Sigmoid colon (tissue), 7 donors: Measurements from ENCODE around the gene ASCL5. TPM values are rescaled to one million over a fixed set of nuclear protein-coding genes. Genes with fewer than 3 reads are reported as not detected.

Experiments
- DNase-seq: peaks from one replicate; pipeline ENCODE4 v3.0.0-alpha.2; 2019
- H3K27ac ChIP-seq, 4 donors: fragments of 200-600 bp; sonication (generic); one replicate each; pipeline ENCODE4 v1.5.1; 2016 to 2019; ENCODE audit warnings: mild to moderate bottlenecking in 1 of 4
- H3K27me3 ChIP-seq, 3 donors: fragments of 200-600 bp; sonication (generic); one replicate each; pipeline ENCODE4 v1.5.1; 2019; ENCODE audit warnings: mild to moderate bottlenecking in 1 of 3
- H3K36me3 ChIP-seq, 4 donors: fragments of 200-600 bp; sonication (generic); one replicate each; pipeline ENCODE4 v1.5.1; 2016 to 2019
- H3K4me1 ChIP-seq, 4 donors: fragments of 200-600 bp; sonication (generic); one replicate each; pipeline ENCODE4 v1.5.1; 2017 to 2019
- H3K4me3 ChIP-seq, 4 donors: fragments of 200-600 bp; sonication (generic); one replicate each; pipeline ENCODE4 v1.5.1; 2017 to 2019; ENCODE audit warnings: mild to moderate bottlenecking in 2 of 4, moderate library complexity in 1 of 4
- H3K9me3 ChIP-seq, 4 donors: fragments of 200-600 bp in 3 of 4; sonication (generic) in 3 of 4; one replicate each; pipeline versions ENCODE4 v1.5.1 to v1.6.1; 2013 to 2019
- EP300 ChIP-seq, 4 donors: sonication (generic); formaldehyde crosslinking; IDR thresholded peaks; one replicate each; pipeline ENCODE4 v1.6.1; 2017; ENCODE audit warnings: antibody characterized with exemption in 4 of 4
- POLR2A ChIP-seq, 2 donors: fragments of 450-650 bp; IDR thresholded peaks; one replicate each; pipeline ENCODE4 v1.6.1; 2016; ENCODE audit warnings: antibody characterized with exemption in 2 of 2, mild to moderate bottlenecking in 2 of 2, moderate library complexity in 2 of 2
- POLR2AphosphoS5 ChIP-seq, 4 donors: sonication (generic); formaldehyde crosslinking; IDR thresholded peaks; one replicate each; pipeline ENCODE4 v1.6.1; 2017; ENCODE audit warnings: antibody characterized with exemption in 4 of 4
- WGBS, 2 donors: extraction: QIAGEN DNeasy Blood & Tissue Kit; methylation state at CpG; one replicate each; pipeline ENCODE4 v1.1.7; 2013; 5-methylcytosine and 5-hydroxymethylcytosine counted together
- intact Hi-C: fragments of 100-400 bp; cut with DNase I; formaldehyde crosslinking; loops from one replicate; pipeline ENCODE4 v1.15.1; 2023
- polyA plus RNA-seq, 3 donors: library from polyadenylated mRNA; stranded (reverse); fragments of 200-250 nt; gene quantifications; one replicate each; pipeline ENCODE4 v1.2.3, GENCODE V29; 2013
- total RNA-seq, 4 donors: library from RNA; depleted of rRNA; stranded (reverse); fragments of >200 nt; gene quantifications; one replicate each; pipeline ENCODE4 v1.1.0, GENCODE V29; 2016
- TF ChIP-seq, protein P1 (sequence below), 4 experiments: fragments of 450-650 bp in 3 of 4; fragments of 200-600 bp in 1 of 4; IDR thresholded peaks; one replicate each; pipeline ENCODE4 v1.5.1; 2016 to 2019; ENCODE audit warnings: antibody characterized with exemption in 4 of 4, mild to moderate bottlenecking in 3 of 4, moderate library complexity in 2 of 4
- donor health status: healthy with polysubstance abuse.
- donor health status: Bipolar disorder and iron deficiency.
- donor health status: healthy.

The ASCL5 gene
- total and polyA plus RNA-seq, 7 donors: 0.06 TPM; not detected in 6

DNA sequence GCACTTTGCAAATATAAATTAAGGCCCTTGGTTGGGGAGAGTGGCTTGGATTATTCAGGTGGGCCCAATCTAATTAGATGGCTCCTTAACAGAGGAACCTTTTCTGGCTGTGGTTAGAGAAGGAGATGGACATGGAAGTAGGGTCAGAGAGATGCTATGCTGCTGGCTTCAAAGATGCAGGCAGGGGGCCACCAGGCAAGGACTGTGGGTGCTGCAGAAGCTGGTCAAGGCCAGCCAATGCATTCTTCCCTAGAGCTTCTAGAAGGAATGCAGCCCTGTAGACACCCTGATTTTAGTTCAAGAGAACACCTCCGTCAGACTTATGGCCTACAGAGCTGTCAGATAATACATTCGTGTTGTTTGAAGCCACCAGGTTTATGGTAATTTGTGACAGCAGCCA is 31.0 kb upstream of the ASCL5 start:
- no peak overlapping the region for H3K27ac ChIP-seq
- H3K27me3 ChIP-seq: no peaks in the 10 kb centered on the region
- H3K4me3 ChIP-seq: no peak overlapping the region
- WGBS, 2 donors: 89 to 93% methylated on average over 2 of the region's 2 CpGs
- no peaks in the 10 kb centered on the region for H3K36me3 ChIP-seq
- no peak for TF ChIP-seq EP300 (IDR thresholded peaks at IDR 0.05)
- no peak for TF ChIP-seq POLR2AphosphoS5 (IDR thresholded peaks at IDR 0.05)
- TF ChIP-seq, protein P1, sequence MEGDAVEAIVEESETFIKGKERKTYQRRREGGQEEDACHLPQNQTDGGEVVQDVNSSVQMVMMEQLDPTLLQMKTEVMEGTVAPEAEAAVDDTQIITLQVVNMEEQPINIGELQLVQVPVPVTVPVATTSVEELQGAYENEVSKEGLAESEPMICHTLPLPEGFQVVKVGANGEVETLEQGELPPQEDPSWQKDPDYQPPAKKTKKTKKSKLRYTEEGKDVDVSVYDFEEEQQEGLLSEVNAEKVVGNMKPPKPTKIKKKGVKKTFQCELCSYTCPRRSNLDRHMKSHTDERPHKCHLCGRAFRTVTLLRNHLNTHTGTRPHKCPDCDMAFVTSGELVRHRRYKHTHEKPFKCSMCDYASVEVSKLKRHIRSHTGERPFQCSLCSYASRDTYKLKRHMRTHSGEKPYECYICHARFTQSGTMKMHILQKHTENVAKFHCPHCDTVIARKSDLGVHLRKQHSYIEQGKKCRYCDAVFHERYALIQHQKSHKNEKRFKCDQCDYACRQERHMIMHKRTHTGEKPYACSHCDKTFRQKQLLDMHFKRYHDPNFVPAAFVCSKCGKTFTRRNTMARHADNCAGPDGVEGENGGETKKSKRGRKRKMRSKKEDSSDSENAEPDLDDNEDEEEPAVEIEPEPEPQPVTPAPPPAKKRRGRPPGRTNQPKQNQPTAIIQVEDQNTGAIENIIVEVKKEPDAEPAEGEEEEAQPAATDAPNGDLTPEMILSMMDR (IDR thresholded peaks at IDR 0.05): no peak
- TF ChIP-seq POLR2A (IDR thresholded peaks at IDR 0.05): no peak
- no peaks in the 10 kb centered on the region for H3K9me3 ChIP-seq
- DNase-seq: no peak
- peaks cover 0 to 15% (median 11%) of the 10 kb centered on the region in 4 donors for H3K4me1 ChIP-seq
- intact Hi-C loops: no loop called here

DNA sequence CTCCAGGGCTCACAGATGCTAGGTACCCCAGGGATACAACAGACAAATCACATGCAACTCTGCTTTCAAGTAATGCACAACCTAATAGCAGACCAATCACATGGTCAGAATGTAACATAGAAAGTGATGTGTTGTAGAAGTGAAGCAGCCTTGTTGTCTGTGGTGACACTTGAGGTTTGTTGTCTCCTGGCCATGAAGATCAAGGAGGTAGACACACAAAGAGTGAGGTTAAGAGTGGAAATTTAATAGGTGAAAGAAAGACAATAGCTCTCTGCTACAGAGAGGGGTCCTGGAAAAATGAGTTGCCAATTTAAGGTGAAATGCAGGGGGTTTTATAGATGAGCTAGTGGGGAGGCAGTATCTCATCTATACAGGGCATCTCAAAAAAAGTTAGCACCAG is 29.8 kb upstream of the ASCL5 start:
- TF ChIP-seq, protein P1 (IDR thresholded peaks at IDR 0.05): no peak
- H3K9me3 ChIP-seq: no peaks in the 10 kb centered on the region
- no peak overlapping the region for H3K27ac ChIP-seq
- H3K4me1 ChIP-seq: peaks cover 0 to 20% (median 13%) of the 10 kb centered on the region in 4 donors
- no peaks in the 10 kb centered on the region for H3K27me3 ChIP-seq
- peaks cover 0 to under 1% (median under 1%) of the 10 kb centered on the region in 4 donors for H3K36me3 ChIP-seq
- intact Hi-C loops: no loop called here
- DNase-seq: no peak
- no peak overlapping the region for H3K4me3 ChIP-seq

DNA sequence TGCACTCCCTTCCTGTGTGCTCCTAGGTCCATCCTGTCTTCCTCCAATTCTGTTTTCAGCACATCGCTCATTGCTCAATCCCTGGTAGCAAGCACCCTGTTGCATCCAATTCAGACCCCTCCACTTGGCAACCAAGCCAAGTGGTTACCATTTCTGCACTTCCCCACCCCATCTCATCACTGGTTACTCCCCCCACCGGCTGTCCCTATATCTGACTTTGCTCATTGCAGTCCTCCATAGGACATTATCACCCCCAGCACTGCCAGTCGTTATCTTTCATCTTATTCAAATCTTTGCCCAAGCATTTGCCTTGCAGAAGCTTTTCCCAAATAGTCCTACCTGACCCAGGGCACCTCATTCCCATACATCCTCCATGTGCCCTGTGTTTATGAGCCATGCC is 29.4 kb upstream of the ASCL5 start:
- 89 to 91% methylated on average over 3 of the region's 3 CpGs for WGBS, 2 donors
- Histone ChIP-seq H3K27me3 (no peaks in the 10 kb centered on the region), H3K9me3 (no peaks in the 10 kb centered on the region), H3K4me1 (peaks cover 0 to 20% (median 13%) of the 10 kb centered on the region in 4 donors), H3K4me3 (no peak overlapping the region), H3K36me3 (peaks cover 0 to 6% (median 2%) of the 10 kb centered on the region in 4 donors), H3K27ac (no peak overlapping the region)
- DNase-seq: no peak
- TF ChIP-seq, protein P1 (IDR thresholded peaks at IDR 0.05): no peak
- TF ChIP-seq POLR2A (IDR thresholded peaks at IDR 0.05) (no peak), EP300 (IDR thresholded peaks at IDR 0.05) (no peak), POLR2AphosphoS5 (IDR thresholded peaks at IDR 0.05) (no peak)
- intact Hi-C loops: no loop called here

DNA sequence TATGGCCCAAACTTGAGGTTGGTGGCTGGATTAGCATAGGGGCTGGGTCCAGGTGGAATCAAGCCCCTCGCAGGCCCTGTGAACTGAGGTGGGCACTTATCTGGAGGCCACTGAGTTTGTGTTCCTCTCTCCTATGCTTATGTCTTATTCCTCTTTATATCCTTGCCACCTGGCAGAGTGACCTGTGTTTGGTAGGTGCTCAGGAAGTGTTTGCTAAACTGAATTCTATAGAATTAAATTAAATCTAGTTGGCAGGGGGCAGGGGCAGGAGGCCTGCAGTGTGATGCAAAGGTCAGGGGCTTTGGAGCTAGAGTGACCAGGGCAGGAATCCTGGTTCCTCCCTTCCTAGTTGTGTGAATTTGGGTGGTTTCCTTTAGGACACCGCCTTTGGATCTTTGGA is 28.4 kb upstream of the ASCL5 start:
- H3K27ac ChIP-seq: no peak overlapping the region
- DNase-seq: no peak
- TF ChIP-seq EP300 (IDR thresholded peaks at IDR 0.05): no peak
- TF ChIP-seq POLR2AphosphoS5 (IDR thresholded peaks at IDR 0.05): no peak
- no peak for TF ChIP-seq POLR2A (IDR thresholded peaks at IDR 0.05)
- TF ChIP-seq, protein P1 (IDR thresholded peaks at IDR 0.05): no peak

More for the DNA sequence above, 28.4 kb upstream of the ASCL5 start:
- no peak overlapping the region for H3K4me3 ChIP-seq
- 74 to 86% methylated on average over 2 of the region's 2 CpGs for WGBS, 2 donors
- H3K4me1 ChIP-seq: peaks cover 0 to 20% (median 13%) of the 10 kb centered on the region in 4 donors
- intact Hi-C loops: no loop called here
- H3K36me3 ChIP-seq: peaks cover 0 to 16% (median 3%) of the 10 kb centered on the region in 4 donors
- H3K9me3 ChIP-seq: no peaks in the 10 kb centered on the region
- no peaks in the 10 kb centered on the region for H3K27me3 ChIP-seq
